Activated CD8-positive, alpha-beta T cell treated with anti-CD3 and anti-CD28 coated beads for 36 hours (primary cell): ENCODE measurements around the gene TMC3. TPM values are rescaled to one million over a fixed set of nuclear protein-coding genes. Genes with fewer than 3 reads are reported as not detected.

ENCODE experiments used
- ATAC-seq: fragments of 200-7000 bp; cut with Tn5 transposase; one replicate; pipeline ENCODE4 v1.10.0; 2021; ENCODE audit warnings: mild to moderate bottlenecking, moderate library complexity
- CTCF ChIA-PET: fragments of 350-600 bp; sonication (Branson Sonifier 250); formaldehyde crosslinking; loops from one replicate; lab custom pipeline; 2021; ENCODE audit warnings: antibody characterized with exemption; lab: Charles Lee
- POLR2A ChIA-PET: fragments of 350-600 bp; sonication (Branson Sonifier 250); formaldehyde crosslinking; loops from one replicate; lab custom pipeline; 2021; ENCODE audit warnings: antibody characterized with exemption; lab: Charles Lee
- DNase-seq: peaks from one replicate; pipeline ENCODE4 v3.0.0-alpha.2; 2020
- H3K27ac Mint-ChIP-seq: one replicate; pipeline ENCODE4 v1.8.0; 2021; ENCODE audit warnings: mild to moderate bottlenecking, mixed read lengths
- H3K27me3 Mint-ChIP-seq: one replicate; pipeline ENCODE4 v1.8.0; 2021; ENCODE audit warnings: mixed read lengths
- H3K36me3 Mint-ChIP-seq: one replicate; pipeline ENCODE4 v1.8.0; 2021; ENCODE audit warnings: low read depth, mixed read lengths
- H3K4me1 Mint-ChIP-seq: one replicate; pipeline ENCODE4 v1.8.0; 2021; ENCODE audit warnings: low read depth, mixed read lengths
- H3K4me3 Mint-ChIP-seq: one replicate; pipeline ENCODE4 v1.8.0; 2021; ENCODE audit warnings: mild to moderate bottlenecking, moderate library complexity, mixed read lengths
- H3K9me3 Mint-ChIP-seq: one replicate; pipeline ENCODE4 v1.8.0; 2021; ENCODE audit warnings: mixed read lengths
- intact Hi-C: fragments of 100-400 bp; cut with micrococcal nuclease; formaldehyde crosslinking; loops from one replicate; pipeline ENCODE4 v1.10.0; 2022
- total RNA-seq, 2 experiments: library from RNA; stranded (reverse); gene quantifications; one replicate each; pipeline ENCODE4 v1.2.3, GENCODE V29; 2021
- TF ChIP-seq, protein P1 (sequence below): fragments of 200-600 bp; IDR thresholded peaks from one replicate; pipeline ENCODE4 v1.8.0; 2022; ENCODE audit warnings: antibody characterized with exemption, mild to moderate bottlenecking

Gene TMC3
- total RNA-seq, 2 experiments from 2014 or later: not detected

GRCh38 chr15:81337241-81337640, 36.8 kb downstream of the TMC3 start:
- H3K27me3 Mint-ChIP-seq: no peaks in the 10 kb centered on the region
- H3K4me1 Mint-ChIP-seq: peaks cover 7% of the 10 kb centered on the region
- intact Hi-C loops: no loop called here
- ChIA-PET CTCF (interaction anchor here (0.6 to 8.7 kb wide), 12 partner anchors 10 to 77 kb away, joined by 3 to 50 read pairs (median 4); no protein-coding TSS in a partner anchor), POLR2A (no interaction called here)
- no peaks in the 10 kb centered on the region for H3K9me3 Mint-ChIP-seq
- H3K4me3 Mint-ChIP-seq: no peak overlapping the region
- H3K36me3 Mint-ChIP-seq: no peaks in the 10 kb centered on the region
- no peak overlapping the region for H3K27ac Mint-ChIP-seq
- DNase-seq (no peak), ATAC-seq (no peak)
- TF ChIP-seq, protein P1, sequence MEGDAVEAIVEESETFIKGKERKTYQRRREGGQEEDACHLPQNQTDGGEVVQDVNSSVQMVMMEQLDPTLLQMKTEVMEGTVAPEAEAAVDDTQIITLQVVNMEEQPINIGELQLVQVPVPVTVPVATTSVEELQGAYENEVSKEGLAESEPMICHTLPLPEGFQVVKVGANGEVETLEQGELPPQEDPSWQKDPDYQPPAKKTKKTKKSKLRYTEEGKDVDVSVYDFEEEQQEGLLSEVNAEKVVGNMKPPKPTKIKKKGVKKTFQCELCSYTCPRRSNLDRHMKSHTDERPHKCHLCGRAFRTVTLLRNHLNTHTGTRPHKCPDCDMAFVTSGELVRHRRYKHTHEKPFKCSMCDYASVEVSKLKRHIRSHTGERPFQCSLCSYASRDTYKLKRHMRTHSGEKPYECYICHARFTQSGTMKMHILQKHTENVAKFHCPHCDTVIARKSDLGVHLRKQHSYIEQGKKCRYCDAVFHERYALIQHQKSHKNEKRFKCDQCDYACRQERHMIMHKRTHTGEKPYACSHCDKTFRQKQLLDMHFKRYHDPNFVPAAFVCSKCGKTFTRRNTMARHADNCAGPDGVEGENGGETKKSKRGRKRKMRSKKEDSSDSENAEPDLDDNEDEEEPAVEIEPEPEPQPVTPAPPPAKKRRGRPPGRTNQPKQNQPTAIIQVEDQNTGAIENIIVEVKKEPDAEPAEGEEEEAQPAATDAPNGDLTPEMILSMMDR: no peak

DNA sequence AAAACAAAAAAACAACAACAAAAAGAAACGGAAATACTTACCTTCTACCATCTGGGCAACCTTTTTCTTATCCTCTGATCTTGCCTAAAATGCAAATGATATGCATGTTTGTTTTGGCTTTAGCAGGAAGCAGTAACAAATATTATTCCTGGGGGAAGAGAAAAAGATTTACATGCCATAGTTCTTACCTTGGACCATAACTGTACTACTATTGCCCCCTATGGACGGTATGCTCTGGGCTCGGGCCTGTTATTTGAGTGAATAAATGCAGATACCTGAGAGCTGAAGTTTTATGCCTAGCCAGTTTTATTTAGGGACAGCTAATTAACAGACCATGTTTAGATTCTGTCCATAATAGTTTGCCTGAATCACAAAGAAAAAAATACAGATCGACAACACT, 37.4 kb downstream of the TMC3 start:
- ATAC-seq (peak; percentile 55), DNase-seq (peak; percentile 60)
- Mint-ChIP-seq H3K9me3 (no peaks in the 10 kb centered on the region), H3K4me3 (no peak overlapping the region), H3K4me1 (peaks cover 7% of the 10 kb centered on the region), H3K27ac (no peak overlapping the region), H3K36me3 (no peaks in the 10 kb centered on the region), H3K27me3 (no peaks in the 10 kb centered on the region)
- intact Hi-C loops: no loop called here
- TF ChIP-seq, protein P1: peak; percentile 43
- ChIA-PET CTCF (interaction anchor here (0.6 to 8.7 kb wide), 12 partner anchors 9 to 76 kb away, joined by 3 to 50 read pairs (median 4); no protein-coding TSS in a partner anchor), POLR2A (interaction anchor here (0.7 kb wide), 1 partner anchor 741 kb away, joined by 3 read pairs; no protein-coding TSS in a partner anchor)

- no peak for DNase-seq
- intact Hi-C loops: no loop called here
- TF ChIP-seq, protein P1: no peak
- H3K27ac Mint-ChIP-seq: no peak overlapping the region
- no peaks in the 10 kb centered on the region for H3K9me3 Mint-ChIP-seq
- ChIA-PET CTCF (interaction anchor here (0.9 to 8.7 kb wide), 10 partner anchors 8 to 227 kb away, joined by 3 to 50 read pairs (median 6); no protein-coding TSS in a partner anchor), POLR2A (no interaction called here)
- H3K4me3 Mint-ChIP-seq: no peak overlapping the region
- H3K4me1 Mint-ChIP-seq: peaks cover 9% of the 10 kb centered on the region
- no peaks in the 10 kb centered on the region for H3K27me3 Mint-ChIP-seq
- ATAC-seq: no peak
- no peaks in the 10 kb centered on the region for H3K36me3 Mint-ChIP-seq
These were observed 38.4 kb downstream of the TMC3 start for GRCh38 chr15:81335631-81336030.

DNA sequence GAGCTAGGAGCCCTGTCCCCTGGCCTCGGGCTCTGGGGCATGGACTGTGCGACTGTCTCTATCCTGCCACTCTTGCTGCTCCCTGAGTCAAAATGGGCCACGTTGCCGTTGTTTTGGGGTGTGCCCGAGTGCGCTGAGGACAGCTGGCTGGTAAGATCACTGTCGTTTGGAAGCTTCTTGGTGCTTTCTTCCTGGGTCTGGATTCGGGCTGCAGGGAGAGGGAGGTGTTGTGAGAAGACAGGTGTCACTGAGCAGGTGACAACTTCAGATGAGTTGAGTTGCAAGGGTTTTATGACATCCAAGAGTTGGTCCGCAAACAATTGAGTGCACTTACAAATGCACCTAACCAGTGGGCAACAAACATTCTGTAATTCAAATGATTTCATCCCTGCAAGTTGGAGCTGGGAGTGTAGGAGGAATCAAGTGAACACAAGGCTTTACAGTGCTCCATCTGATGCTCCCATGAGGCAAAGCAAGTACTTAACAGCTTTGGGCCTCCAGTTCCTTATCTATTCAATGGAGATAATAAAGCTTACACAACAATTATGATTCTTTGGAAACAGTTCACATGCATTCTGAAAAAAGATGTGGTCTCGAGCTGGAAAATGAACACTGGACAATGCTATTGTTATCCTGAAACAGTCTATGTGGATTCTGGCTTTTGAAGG, 39.1 kb downstream of the TMC3 start:
- H3K4me1 Mint-ChIP-seq: peaks cover 11% of the 10 kb centered on the region
- H3K4me3 Mint-ChIP-seq: no peak overlapping the region
- H3K27ac Mint-ChIP-seq: no peak overlapping the region
- DNase-seq (no peak), ATAC-seq (no peak)
- CTCF ChIA-PET: interaction anchor here (0.6 to 8.7 kb wide), 10 partner anchors 8 to 227 kb away, joined by 3 to 50 read pairs (median 4); no protein-coding TSS in a partner anchor
- H3K36me3 Mint-ChIP-seq: no peaks in the 10 kb centered on the region
- TF ChIP-seq, protein P1: no peak
- no peaks in the 10 kb centered on the region for H3K27me3 Mint-ChIP-seq
- POLR2A ChIA-PET: interaction anchor here (0.9 kb wide), 1 partner anchor 69 kb away, joined by 3 read pairs; no protein-coding TSS in a partner anchor
- intact Hi-C loops: loop anchor here (5.0 kb wide), 1 partner anchor 58 kb away; no protein-coding TSS in a partner anchor
- H3K9me3 Mint-ChIP-seq: no peaks in the 10 kb centered on the region

GRCh38 chr15:81333363-81333762, 40.6 kb downstream of the TMC3 start:
- no peak for DNase-seq
- H3K4me1 Mint-ChIP-seq: peaks cover 11% of the 10 kb centered on the region
- intact Hi-C loops: loop anchor here (5.0 kb wide), 1 partner anchor 56 kb away; no protein-coding TSS in a partner anchor
- H3K4me3 Mint-ChIP-seq: no peak overlapping the region
- TF ChIP-seq, protein P1: no peak
- no peaks in the 10 kb centered on the region for H3K36me3 Mint-ChIP-seq
- POLR2A ChIA-PET: no interaction called here
- ATAC-seq: no peak
- no peak overlapping the region for H3K27ac Mint-ChIP-seq
- no peaks in the 10 kb centered on the region for H3K27me3 Mint-ChIP-seq
- no peaks in the 10 kb centered on the region for H3K9me3 Mint-ChIP-seq
- CTCF ChIA-PET: interaction anchor here (0.7 to 3.0 kb wide), 3 partner anchors 58 to 178 kb away, joined by 3 to 25 read pairs (median 7); no protein-coding TSS in a partner anchor
